Transverse colon (tissue), 4 donors: Measurements from ENCODE around the gene GPHN. TPM values are rescaled to one million over a fixed set of nuclear protein-coding genes. Genes with fewer than 3 reads are reported as not detected.

ENCODE experiments used
- DNase-seq: peaks from one replicate; pipeline ENCODE4 v3.0.0-alpha.2; 2019
- H3K27ac ChIP-seq, 4 donors: fragments of 200-600 bp; sonication (generic); 2 replicates each; pipeline ENCODE4 v1.5.1; 2016 to 2018; ENCODE audit warnings: inconsistent platforms in 4 of 4
- H3K27me3 ChIP-seq: fragments of 200-600 bp; sonication (generic); 2 replicates; pipeline ENCODE4 v1.5.1; 2017; ENCODE audit warnings: inconsistent platforms
- H3K36me3 ChIP-seq, 4 donors: fragments of 200-600 bp; sonication (generic); 2 replicates each; pipeline ENCODE4 v1.5.1; 2017 to 2019; ENCODE audit warnings: inconsistent platforms in 4 of 4
- H3K4me1 ChIP-seq, 4 donors: fragments of 200-600 bp; sonication (generic); 2 replicates each; pipeline ENCODE4 v1.5.1; 2017 to 2020; ENCODE audit warnings: inconsistent platforms in 4 of 4
- H3K4me3 ChIP-seq, 4 donors: fragments of 200-600 bp; sonication (generic); 1 replicate in 1 of 4; 2 replicates in 3 of 4; pipeline versions ENCODE4 v1.5.1 to v1.6.1; 2017 to 2019; ENCODE audit warnings: inconsistent platforms in 4 of 4
- H3K9me3 ChIP-seq, 2 donors: fragments of 200-600 bp; sonication (generic); 2 replicates each; pipeline ENCODE4 v1.5.1; 2017 to 2019; ENCODE audit warnings: inconsistent platforms in 2 of 2
- EP300 ChIP-seq: sonication (generic); formaldehyde crosslinking; IDR thresholded peaks from one replicate; pipeline ENCODE4 v1.6.1; 2017; ENCODE audit warnings: antibody characterized with exemption, low read depth
- POLR2A ChIP-seq: fragments of 450-650 bp; IDR thresholded peaks from one replicate; pipeline ENCODE4 v1.6.1; 2016; ENCODE audit warnings: antibody characterized with exemption, mild to moderate bottlenecking, moderate library complexity
- POLR2AphosphoS5 ChIP-seq, 3 donors: sonication (generic); formaldehyde crosslinking; IDR thresholded peaks; one replicate each; pipeline ENCODE4 v1.6.1; 2016; ENCODE audit warnings: antibody characterized with exemption in 3 of 3
- WGBS, 2 donors: methylation state at CpG; one replicate each; pipeline ENCODE4 v1.1.5; 2018; ENCODE audit warnings: low coverage in 1 of 2; 5-methylcytosine and 5-hydroxymethylcytosine counted together
- in situ Hi-C, 4 donors: fragments of 200-750 bp; cut with MboI; loops; one replicate each; pipeline versions ENCODE4 v1.15.0 to v1.15.1; 2017; ENCODE audit warnings: low sequenced_read_pairs in 3 of 4, low pct_ligation_motif_present in 1 of 4, low pct_unique_long_range_greater_than_20kb in 1 of 4
- intact Hi-C: fragments of 100-400 bp; cut with DNase I; formaldehyde crosslinking; loops from one replicate; pipeline ENCODE4 v1.15.1; 2023; ENCODE audit warnings: low total_unique reads
- total RNA-seq, 4 donors: library from RNA; depleted of rRNA; stranded (reverse); fragments of >200 nt; gene quantifications; one replicate each; pipeline ENCODE4 v1.1.0, GENCODE V29; 2016
- TF ChIP-seq, protein P1 (sequence below), 5 experiments: fragments of 200-600 bp in 3 of 5; fragments of 450-650 bp in 2 of 5; sonication (generic) in 3 of 5; IDR thresholded peaks; 1 replicate in 2 of 5; 2 replicates in 3 of 5; pipeline ENCODE4 v1.5.1; 2016 to 2017; ENCODE audit warnings: antibody characterized with exemption in 5 of 5, inconsistent platforms in 3 of 5, mild to moderate bottlenecking in 2 of 5, moderate library complexity in 1 of 5

Gene GPHN
- total RNA-seq, 4 donors from 2014 or later: 8.6 to 59.7 (median 23.6) TPM

DNA sequence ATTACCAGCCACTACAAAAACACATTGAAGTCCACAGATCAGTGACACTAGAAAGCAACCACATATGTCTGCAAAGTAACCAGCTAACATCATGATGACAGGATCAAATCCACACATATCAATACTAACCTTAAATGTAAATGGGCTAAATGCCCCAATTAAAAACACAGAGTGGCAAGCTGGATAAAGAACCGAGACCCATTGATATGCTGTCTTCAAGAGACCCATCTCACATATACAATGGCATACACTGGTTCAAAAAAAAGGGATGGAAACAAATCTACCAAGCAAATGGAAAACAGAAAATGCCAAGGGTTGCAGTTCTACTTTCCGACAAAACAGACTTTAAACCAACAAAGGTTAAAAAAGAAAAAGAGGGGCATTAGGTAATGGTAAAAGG lies 307.7 kb downstream of the GPHN start:
- H3K27ac ChIP-seq: no peak overlapping the region
- TF ChIP-seq, protein P1, sequence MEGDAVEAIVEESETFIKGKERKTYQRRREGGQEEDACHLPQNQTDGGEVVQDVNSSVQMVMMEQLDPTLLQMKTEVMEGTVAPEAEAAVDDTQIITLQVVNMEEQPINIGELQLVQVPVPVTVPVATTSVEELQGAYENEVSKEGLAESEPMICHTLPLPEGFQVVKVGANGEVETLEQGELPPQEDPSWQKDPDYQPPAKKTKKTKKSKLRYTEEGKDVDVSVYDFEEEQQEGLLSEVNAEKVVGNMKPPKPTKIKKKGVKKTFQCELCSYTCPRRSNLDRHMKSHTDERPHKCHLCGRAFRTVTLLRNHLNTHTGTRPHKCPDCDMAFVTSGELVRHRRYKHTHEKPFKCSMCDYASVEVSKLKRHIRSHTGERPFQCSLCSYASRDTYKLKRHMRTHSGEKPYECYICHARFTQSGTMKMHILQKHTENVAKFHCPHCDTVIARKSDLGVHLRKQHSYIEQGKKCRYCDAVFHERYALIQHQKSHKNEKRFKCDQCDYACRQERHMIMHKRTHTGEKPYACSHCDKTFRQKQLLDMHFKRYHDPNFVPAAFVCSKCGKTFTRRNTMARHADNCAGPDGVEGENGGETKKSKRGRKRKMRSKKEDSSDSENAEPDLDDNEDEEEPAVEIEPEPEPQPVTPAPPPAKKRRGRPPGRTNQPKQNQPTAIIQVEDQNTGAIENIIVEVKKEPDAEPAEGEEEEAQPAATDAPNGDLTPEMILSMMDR (IDR thresholded peaks at IDR 0.05): no peak
- no peak for TF ChIP-seq POLR2A
- TF ChIP-seq POLR2AphosphoS5 (IDR thresholded peaks at IDR 0.05): no peak
- TF ChIP-seq EP300: no peak
- WGBS, 2 donors: 93 to 100% methylated on average over 1 to 2 of the region's 2 CpGs
- H3K9me3 ChIP-seq: peaks cover 16 to 24% of the 10 kb centered on the region in 2 donors
- no peaks in the 10 kb centered on the region for H3K4me1 ChIP-seq
- H3K36me3 ChIP-seq: peaks cover 0 to 20% (median 4%) of the 10 kb centered on the region in 4 donors
- no peaks in the 10 kb centered on the region for H3K27me3 ChIP-seq
- in situ Hi-C loops: no loop called here
- no peak overlapping the region for H3K4me3 ChIP-seq
- intact Hi-C loops: no loop called here
- no peak for DNase-seq

DNA sequence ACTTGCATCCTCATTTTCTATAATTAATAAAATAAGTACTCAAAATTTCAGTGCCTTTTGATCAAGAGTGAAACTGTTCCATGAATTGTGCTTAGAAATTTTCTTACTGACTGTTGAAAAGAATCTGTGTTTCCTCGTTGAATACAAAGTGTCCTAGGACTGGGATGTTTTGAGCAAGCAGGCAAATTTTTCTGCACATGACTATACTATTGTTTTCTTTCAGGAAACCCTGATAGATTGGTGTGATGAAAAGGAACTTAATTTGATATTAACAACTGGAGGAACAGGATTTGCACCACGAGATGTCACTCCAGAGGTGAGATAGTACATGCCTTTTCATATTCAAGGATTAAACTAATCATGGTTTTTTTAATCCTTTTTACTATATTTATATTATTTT lies 316.3 kb downstream of the GPHN start:
- no peak for DNase-seq
- H3K4me3 ChIP-seq: no peak overlapping the region
- TF ChIP-seq POLR2A: no peak
- TF ChIP-seq POLR2AphosphoS5 (IDR thresholded peaks at IDR 0.05): no peak
- TF ChIP-seq EP300: no peak
- TF ChIP-seq, protein P1 (IDR thresholded peaks at IDR 0.05): no peak
- H3K9me3 ChIP-seq: no peaks in the 10 kb centered on the region
- intact Hi-C loops: no loop called here
- no peaks in the 10 kb centered on the region for H3K4me1 ChIP-seq
- 65 to 69% methylated on average over 2 of the region's 2 CpGs for WGBS, 2 donors
- H3K27ac ChIP-seq: no peak overlapping the region
- in situ Hi-C loops: no loop called here
- H3K27me3 ChIP-seq: no peaks in the 10 kb centered on the region
- H3K36me3 ChIP-seq: no peaks in the 10 kb centered on the region

DNA sequence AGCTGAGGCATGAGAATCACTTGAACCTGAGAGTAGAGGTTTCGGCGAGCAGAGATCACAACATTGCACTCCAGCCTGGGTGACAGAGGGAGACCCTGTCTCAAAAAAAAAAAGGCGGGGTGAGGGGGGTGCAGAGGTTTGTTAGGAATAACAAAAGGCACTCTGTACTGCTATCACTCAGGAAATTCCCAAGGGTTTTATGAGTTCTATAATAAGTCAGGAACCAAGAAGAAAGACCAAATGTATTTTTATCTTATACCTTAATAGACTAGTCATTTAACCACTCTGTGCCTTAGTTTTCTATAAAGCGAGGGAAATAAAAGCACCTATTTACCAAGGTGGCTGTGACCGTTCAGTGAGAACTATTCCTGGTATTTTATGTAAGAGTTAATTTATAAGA lies 319.2 kb downstream of the GPHN start:
- TF ChIP-seq POLR2AphosphoS5 (IDR thresholded peaks at IDR 0.05) (no peak), EP300 (no peak), POLR2A (no peak)
- TF ChIP-seq, protein P1 (IDR thresholded peaks at IDR 0.05): no peak
- 91 to 92% methylated on average over 5 of the region's 5 CpGs for WGBS, 2 donors
- Histone ChIP-seq H3K36me3 (no peaks in the 10 kb centered on the region), H3K9me3 (no peaks in the 10 kb centered on the region), H3K27me3 (no peaks in the 10 kb centered on the region), H3K4me1 (no peaks in the 10 kb centered on the region), H3K27ac (no peak overlapping the region), H3K4me3 (no peak overlapping the region)
- DNase-seq: no peak
- intact Hi-C loops: no loop called here
- in situ Hi-C loops: no loop called here

DNA sequence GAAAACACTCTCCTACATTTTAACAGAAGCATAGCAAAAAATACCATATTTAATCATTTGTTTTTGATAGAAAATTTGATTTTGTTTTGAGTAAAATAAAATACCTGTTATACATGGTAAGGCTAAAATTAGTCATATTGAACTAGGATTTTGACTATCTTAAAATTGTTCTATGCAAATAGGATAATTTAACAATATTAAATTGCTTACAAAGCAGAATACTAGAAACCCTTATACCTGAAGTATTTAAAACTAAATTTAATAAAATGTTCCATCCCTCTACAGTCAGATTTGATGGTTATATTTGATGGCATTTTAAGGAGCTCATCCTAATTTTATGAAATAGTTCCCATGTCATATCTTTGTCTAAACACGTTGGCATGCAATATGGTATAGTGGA lies 323.2 kb downstream of the GPHN start:
- in situ Hi-C loops: no loop called here
- H3K4me3 ChIP-seq: no peak overlapping the region
- WGBS, 2 donors: 95 to 100% methylated on average over 1 of the region's 1 CpG
- TF ChIP-seq, protein P1 (IDR thresholded peaks at IDR 0.05): no peak
- TF ChIP-seq POLR2A (no peak), POLR2AphosphoS5 (IDR thresholded peaks at IDR 0.05) (no peak), EP300 (no peak)
- no peaks in the 10 kb centered on the region for H3K36me3 ChIP-seq
- intact Hi-C loops: no loop called here
- no peaks in the 10 kb centered on the region for H3K4me1 ChIP-seq
- H3K27ac ChIP-seq: no peak overlapping the region
- DNase-seq: no peak
- H3K9me3 ChIP-seq: no peaks in the 10 kb centered on the region
- no peaks in the 10 kb centered on the region for H3K27me3 ChIP-seq
